Measurements from ENCODE around the gene ZNF318. TPM values are rescaled to one million over a fixed set of nuclear protein-coding genes. Genes with fewer than 3 reads are reported as not detected.

ZNF318 gene
- total RNA-seq, 1 donor from 2014 or later: 14.7 TPM

DNA sequence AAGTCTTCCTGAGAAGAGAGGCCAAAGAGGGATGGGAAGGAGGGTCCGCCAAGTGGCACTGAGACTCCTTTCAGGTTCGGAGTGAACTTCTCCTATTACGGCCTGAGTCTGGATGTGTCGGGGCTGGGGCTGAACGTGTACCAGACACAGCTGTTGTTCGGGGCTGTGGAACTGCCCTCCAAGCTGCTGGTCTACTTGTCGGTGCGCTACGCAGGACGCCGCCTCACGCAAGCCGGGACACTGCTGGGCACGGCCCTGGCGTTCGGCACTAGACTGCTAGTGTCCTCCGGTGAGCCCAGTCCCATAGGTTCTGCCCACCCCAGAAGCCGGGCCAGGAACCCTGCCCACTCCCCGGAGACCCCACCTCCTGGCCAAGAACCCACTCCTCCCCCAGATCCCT lies 67.3 kb downstream of the ZNF318 start:
- DNase-seq (ENCODE audit: low spot score): no peak

- DNase-seq (ENCODE audit: low spot score): no peak
Observed at GRCh38 chr6:43301081-43301870, 68.2 kb downstream of the ZNF318 start.

- DNase-seq (ENCODE audit: low spot score): no peak
Observed at GRCh38 chr6:43299338-43300293, 69.8 kb downstream of the ZNF318 start.

GRCh38 chr6:43298565-43299337 lies 70.7 kb downstream of the ZNF318 start:
- DNase-seq (ENCODE audit: low spot score): no peak

DNA sequence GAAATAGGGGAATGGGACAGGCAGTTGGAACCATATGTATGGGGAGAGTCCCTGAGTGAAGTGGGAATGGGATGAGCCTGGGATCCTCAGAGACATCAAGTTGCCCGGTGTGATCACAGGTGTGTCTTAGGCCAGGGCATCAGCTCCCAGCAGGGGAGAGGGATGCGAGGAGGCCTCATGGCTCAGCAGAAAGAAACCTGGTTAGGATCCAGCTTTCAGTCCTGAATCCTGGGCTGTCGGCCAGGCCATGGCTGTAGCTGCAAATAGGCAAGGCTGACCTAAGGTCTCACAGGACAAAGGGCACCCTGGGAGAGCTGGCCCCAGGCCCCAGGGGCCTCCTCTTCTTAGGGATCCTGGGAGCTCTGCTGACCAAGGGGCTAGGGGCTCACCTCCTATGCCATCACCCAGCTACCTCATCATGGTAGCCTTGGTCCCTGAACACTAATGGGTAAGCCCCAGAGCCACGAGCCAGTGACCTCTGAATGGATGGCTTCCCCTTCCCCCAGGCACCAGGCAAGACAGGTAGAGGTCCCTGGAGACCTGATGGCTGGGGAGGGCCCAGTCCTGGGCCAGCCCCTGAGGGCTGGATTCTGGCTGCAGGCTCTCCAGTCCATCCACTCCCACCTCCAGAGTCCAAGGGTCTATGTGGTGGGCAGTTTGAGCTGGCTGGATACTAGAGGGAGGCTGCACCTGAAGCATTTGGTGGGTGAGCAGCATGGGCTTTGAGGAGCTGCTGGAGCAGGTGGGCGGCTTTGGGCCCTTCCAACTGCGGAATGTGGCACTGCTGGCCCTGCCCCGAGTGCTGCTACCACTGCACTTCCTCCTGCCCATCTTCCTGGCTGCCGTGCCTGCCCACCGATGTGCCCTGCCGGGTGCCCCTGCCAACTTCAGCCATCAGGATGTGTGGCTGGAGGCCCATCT lies 71.5 kb downstream of the ZNF318 start, which contains the start of gene SLC22A7:
TSS of gene SLC22A7 (plus strand) at position 617 of the 921 bp plus-strand sequence. CDS start at position 716, 99 bp downstream.
- DNase-seq (ENCODE audit: low spot score): no peak

- no peak for DNase-seq (ENCODE audit: low spot score)
Observed at GRCh38 chr6:43296780-43297497, 72.5 kb downstream of the ZNF318 start.

DNA sequence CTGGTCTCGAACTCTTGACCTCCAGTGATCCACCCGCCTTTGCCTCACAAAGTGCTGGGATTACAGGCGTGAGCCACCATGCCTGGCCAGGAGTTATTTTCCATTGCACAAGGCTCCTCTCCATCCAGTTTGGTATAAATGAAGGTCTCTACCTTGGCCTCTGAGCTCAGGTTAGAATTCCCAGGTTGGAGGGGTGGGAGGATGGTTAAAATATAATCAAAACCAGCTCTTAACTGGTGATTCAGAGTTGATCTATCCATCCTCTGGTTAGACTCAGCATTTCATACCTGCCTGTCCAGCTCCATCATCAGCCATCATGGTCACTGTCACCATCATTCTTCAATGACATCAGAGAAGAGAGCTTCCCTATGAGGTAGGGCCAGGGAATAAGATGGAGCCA lies 74.0 kb downstream of the ZNF318 start:
- DNase-seq (ENCODE audit: low spot score): no peak

GRCh38 chr6:43294536-43294935 lies 74.9 kb downstream of the ZNF318 start:
- no peak for DNase-seq (ENCODE audit: low spot score)

DNA sequence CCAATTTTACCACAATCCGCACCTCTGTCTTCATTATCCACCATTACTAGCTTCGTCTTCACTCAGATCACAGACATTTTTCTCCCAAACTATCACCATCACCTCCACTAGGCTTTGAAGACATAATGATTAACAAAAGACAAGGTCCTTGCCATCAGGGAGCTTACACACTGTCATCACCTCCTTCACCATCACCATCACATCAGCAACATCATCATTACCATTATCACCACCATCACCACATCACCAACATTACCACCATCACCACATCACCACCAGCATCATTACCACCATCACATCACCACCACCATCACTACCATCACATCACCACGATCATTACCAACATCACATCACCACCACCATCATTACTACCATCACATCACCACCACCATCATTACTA lies 75.7 kb downstream of the ZNF318 start:
- no peak for DNase-seq (ENCODE audit: low spot score)

DNA sequence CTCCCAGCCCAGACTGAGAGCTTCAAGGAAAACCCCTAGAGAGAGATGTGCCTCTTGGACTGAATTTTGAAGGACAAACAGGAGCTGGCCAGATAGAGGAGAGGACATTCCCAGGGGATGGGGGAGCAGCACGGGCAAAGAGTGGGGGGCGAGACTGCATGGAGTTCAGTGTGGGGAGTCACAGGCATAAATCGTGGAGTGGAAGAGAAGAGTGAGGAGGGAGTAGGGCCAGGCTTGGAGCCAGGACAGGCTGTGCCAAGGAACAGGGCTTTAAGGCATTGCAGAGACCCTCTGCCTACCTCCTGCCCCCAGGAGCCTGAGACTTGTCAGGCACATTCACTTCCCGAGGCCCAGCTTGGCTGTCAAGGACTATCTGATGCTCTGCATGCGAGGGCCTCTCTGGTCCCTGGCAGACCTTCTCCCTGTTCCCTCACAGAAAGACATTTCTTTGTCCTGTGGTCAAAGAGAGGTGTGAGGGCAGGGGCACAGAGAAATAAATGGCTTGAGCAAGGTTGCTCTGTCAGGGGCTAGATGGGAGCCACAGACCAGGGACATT lies 76.6 kb downstream of the ZNF318 start:
- no peak for DNase-seq (ENCODE audit: low spot score)

DNA sequence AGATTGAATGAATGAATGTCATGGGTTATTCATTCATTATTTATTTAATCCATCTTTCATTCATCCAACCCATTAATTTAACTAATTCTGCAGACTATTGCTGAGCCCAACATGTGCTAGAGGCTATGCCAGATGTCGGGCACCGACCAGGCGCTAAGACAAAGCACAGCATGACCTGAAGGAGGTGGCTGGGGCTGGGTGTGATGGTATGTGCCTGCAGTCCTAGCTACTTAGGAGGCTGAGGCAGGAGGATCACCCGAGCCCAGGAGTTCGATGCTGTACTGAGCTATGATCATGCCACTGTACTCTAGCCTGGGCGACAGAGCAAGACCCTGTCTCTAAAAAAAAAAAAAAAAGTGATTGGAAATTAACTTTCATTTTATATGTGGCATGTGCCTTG lies 77.1 kb downstream of the ZNF318 start:
- no peak for DNase-seq (ENCODE audit: low spot score)

DNA sequence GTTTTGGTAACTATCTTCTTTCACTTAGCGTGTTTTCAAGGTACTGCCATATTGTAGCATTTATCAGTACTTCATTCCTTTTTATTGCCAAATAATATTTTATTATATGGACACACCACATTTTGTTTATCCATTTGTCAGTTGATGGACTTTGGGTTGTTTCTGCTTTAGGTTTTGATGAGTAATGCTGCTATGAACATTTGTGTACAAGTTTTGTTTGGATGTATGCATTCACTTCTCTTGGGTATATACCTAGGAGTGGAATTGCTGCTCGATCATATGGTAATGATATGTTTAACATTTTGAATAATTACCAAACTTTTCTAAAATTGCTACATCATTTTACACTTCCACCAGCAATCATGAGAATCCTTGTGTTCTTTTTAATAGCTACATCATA lies 77.7 kb downstream of the ZNF318 start:
- no peak for DNase-seq (ENCODE audit: low spot score)

- no peak for DNase-seq (ENCODE audit: low spot score)
Observed at GRCh38 chr6:43290905-43291355, 78.5 kb downstream of the ZNF318 start.

GRCh38 chr6:43290339-43290904 lies 79.0 kb downstream of the ZNF318 start:
- no peak for DNase-seq (ENCODE audit: low spot score)

GRCh38 chr6:43287717-43288679 lies 81.4 kb downstream of the ZNF318 start:
- no peak for DNase-seq (ENCODE audit: low spot score)

DNA sequence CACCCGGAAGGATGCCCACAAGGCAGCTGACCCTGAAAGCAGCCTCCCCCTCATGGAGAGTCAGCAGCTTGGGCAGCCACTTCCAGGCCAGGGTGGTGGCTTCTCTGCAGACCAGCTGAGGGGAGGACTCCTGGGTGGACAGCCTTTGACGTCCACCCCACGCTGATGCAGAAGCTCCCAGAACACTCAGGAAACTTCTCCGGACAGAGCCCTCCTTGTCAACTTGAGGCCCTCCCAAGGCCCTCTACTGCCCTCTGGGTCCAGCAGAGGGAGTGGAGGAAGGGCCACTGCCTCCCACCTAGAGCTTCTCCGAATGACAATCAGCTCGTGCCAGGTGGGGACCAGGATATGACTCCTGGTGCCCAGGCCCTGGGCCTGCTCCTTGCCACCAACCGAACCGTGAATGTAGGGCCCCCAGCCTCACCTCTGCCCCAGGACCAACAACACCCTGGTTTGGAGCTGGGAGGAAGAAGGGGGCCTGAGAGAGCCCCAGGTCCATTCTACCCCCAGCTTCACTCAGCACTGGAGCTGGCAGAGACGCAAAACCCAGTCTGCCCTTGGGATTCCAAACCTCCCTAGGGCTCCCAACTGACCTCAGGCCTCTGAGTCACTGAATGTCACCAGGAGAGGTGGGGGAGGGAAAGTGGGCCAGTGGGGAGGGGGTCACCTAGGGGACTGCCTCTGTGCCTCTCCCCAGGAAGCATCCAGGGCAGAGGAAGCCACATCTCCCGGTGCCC lies 82.3 kb downstream of the ZNF318 start:
- DNase-seq (ENCODE audit: low spot score): no peak

DNA sequence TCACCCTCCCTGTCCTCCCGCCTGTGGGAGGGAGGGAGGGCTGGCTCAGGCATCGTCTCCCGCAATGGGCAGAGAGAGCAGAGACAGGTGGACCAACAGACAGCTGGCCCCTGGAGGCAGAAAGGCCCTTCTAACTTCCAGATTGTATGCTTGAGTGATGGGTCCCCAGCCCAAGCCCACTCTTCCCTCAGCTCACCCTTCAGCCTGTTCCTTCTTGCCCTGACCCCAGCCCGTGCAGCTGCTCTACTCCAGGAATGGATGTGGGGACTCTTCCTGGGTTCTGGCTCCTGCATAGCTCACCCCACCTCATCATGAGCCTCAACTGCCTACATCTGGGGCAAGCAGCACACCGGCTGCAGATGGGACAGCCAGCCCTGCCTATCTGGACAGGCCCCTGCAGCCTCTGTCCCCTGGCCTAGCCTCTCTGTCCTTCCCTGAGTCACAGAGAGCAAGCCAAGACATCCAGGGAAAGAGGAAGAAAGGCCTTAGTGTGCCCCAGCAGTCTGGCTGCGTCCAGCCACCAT lies 82.9 kb downstream of the ZNF318 start:
- DNase-seq (ENCODE audit: low spot score): no peak

All from ureter (tissue), 1 donor.